ENCODE measurements around the gene FBXO47.

FBXO47 gene

DNA sequence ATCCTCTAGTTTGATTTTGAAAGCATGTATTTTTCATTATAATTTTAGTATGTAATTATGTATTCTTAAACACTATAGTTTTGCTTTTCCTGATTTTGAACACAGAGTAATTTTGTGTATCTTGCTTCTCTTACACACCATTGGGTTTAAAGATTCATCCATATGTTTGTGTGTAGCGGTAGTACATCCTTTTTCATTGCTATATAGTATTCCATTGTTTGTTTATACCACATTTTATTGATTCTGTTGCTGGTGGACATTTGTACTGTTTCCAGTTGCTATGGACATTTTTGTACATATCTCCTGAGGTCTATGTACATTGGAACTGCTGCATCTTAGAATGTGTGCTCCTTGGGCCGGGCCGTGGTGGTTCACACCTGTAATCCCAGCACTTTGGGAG is 62.3 kb downstream of the FBXO47 start:
- DNase-seq (ENCODE audit: low spot score): no peak

DNA sequence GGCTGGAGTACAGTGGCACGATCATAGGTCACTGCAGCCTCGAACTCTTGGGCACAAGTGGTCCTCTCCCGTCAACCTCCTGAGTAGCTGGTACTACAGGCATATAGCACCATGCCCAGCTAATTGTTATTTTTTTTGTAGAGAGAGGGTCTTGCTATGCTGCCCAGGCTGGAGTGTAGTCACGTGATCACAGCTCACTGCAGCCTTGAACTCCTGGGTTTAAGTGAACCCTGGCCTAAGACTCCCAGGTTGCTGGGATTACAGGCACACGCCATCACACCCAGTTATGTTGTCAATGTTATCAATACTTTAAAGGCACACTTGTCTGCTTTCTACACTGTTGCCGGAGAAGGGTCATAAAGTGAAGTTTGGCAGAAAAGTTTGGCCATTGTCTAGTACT is 63.8 kb downstream of the FBXO47 start:
- DNase-seq (ENCODE audit: low spot score): no peak

DNA sequence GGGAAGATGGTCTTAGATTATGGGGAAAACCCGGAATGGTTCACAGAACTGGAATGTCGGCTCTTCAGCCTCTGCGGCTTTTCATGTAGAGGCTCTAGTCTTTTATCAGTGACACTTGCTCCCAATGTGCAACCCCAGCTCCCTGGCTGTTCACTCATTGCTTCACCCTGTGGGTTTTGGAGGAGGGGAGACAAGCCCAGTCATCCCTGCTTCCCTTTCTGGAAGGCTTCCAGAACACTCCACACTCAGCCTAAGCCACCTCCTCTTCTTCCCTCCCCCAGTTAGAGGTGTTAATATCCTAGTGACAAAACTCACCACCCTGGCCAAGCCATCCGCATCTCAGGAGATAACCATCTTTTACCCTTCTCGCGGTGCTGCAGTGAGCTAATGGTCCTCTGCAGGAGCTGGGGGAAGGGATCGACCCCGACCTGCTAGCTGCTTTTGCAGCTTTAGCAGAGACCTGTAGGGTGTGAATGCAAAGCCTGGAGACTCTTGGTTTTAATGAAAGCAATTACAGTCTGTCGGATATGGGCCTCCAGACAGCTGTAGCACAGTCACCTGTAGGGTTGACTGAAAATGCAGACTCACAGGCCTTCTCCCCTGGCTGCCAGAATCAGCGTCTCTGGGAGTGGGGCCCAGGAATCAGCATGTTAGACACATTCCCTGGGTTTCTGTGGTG is 66.1 kb downstream of the FBXO47 start:
- peak; percentile 44 for DNase-seq (ENCODE audit: low spot score)

DNA sequence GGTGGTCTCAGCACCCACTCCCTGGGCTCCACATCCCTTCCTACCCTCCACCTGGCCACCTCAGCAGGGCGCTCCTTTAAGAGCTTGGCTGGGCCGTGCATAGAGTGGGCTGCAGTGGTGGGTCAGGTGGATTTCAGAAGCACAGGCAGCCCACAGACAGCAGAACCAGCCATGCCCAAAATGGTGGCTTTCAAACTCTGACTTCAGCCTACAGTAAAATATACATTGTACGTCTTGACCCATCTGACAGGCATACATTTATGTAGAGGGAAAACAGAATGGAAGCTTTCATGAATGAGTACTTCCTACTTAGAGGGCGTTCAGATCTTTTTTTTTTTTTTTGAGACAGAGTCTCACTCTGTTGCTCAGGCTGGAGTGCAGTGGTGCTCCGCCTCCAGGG is 67.8 kb downstream of the FBXO47 start:
- no peak for DNase-seq (ENCODE audit: low spot score)

DNA sequence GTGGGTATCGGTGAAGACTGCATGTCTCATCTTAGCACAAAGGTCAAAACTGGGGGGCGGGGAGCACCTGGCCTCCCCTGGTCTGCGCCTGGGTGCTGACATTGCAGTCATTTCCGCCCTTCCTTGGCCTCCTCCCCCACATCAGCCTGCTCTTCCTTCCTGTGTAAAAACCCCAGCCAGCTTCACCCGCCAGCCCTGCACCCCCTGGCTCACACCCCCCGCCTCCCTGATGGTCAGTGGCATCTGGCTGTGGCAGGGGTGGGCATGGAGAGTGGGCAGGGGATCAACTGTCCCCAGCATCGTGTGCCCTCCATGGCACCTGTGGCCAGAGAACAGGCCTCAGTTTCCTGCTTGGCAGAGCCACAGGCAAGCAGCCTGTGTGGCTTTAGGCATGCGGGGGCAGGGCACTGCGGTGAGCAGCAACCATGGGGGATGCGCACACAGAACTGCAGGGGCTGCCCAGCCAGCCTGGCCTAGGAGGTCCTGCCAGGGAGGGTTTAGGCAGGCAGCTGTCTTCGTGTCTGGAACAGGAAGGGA is 68.3 kb downstream of the FBXO47 start:
- DNase-seq (ENCODE audit: low spot score): peak; percentile 90

DNA sequence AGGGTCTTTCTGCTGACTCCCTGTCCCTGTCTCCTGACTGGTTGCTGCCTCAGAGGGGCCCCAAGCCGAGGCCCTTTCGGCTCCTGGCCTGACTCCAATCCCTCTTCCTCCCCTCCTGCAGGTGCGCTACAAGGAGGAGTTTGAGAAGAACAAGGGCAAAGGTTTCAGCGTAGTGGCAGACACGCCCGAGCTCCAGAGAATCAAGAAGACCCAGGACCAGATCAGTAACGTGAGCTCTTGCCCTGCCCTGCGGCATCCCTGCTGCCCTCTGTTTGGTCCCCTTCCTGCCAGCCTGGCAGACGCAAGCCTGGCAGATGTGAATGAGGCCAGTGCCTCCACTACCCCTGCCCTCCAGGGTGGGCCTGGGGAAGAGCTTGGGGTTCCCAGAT is 68.9 kb downstream of the FBXO47 start:
- peak; percentile 10 for DNase-seq (ENCODE audit: low spot score)

DNA sequence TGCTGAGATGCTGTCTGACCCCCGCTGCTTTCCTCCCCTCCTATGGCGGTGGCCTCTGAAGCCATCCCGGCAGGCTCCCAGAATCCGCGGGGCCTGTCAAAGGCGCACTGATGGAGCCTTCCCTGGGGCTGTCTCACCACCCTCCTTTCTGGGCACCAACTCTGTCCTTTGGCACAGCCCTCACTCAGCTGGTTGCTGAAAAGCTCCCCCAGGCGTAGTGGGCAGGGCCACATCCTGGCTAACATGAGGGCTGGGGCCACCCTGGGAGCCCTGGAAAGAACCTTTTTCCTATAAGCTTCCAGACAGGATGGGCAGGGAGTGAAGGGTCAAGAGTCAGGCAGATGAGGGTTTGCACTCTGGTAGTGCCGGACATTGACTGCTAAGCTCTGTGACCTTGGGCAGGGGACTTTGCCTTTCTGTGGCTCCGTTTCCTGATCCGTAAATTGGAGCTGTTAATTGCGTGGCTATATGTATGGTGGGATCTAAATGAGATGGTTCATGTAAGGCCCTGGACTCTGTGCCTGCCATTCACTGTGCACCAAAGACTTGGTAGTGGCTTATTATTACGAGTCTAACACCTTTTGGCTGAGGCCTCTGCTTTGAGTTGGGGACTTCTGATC is 69.4 kb downstream of the FBXO47 start:
- DNase-seq (ENCODE audit: low spot score): no peak

DNA sequence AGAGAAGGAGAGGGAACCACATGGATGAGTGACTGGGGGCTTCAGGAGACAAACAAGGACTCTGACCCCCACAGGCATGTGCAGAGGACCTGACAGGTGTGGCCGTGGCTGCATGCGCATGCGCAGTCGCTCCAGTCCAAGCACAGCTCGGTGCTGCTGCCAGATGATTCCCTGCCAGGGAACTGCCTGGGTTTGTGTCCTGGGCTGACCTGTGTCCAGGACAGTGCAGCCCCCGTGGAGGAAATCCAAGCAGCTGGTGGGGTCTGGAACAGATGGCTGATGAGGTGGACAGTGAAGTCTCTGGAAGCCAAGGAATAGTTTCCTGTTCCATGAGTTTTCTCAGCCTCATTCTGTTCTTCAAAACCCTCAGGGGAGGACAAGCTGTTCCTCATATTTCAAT is 70.0 kb downstream of the FBXO47 start:
- DNase-seq (ENCODE audit: low spot score): no peak

DNA sequence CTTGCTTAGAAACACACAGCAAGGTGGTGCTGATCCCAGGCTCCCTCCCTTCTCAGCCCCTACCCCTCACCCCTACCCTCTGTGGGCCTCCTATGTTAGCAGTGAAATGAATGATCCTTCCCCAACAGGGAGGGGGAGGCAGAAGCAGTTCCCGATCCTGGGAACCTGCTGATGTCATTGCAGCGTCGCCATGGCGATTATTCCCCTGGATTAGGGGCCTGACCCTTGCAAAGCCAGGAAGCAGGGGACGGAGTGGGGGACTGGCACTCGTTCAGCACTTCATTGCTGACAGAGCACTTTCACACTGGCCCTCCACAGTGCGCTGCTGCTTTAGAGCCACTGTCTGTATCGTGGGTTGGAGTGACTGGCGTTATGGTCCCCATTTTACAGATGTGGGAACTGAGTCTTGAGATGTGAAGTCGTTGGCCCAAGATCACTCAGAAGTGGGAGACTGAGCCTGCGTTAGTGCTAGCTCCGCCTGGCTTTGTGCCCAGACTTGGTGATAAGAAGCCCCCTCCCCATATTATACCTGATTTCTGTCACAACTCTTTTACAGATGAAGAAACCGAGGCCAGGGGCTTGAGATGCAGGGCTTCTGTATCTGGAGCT is 70.8 kb downstream of the FBXO47 start:
- DNase-seq (ENCODE audit: low spot score): no peak

DNA sequence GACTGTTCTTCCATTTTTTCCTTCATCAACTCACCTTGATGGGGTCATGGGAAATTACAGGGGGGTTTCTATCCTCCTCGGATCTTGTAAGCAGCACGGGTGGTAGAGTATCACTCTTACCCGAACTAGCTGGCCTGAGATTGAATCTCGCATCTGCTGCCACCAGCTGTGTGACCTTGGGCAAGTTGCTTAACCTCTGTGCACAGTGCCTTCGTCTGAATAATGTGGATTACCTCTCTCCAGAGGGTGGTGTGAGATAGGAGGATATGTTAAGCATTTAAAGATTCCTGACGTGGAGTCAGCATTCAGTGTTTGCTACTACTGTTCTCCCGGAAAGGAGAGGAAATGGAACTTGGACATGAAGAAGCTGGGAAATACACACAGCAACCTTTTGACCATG is 72.9 kb downstream of the FBXO47 start:
- DNase-seq (ENCODE audit: low spot score): no peak

DNA sequence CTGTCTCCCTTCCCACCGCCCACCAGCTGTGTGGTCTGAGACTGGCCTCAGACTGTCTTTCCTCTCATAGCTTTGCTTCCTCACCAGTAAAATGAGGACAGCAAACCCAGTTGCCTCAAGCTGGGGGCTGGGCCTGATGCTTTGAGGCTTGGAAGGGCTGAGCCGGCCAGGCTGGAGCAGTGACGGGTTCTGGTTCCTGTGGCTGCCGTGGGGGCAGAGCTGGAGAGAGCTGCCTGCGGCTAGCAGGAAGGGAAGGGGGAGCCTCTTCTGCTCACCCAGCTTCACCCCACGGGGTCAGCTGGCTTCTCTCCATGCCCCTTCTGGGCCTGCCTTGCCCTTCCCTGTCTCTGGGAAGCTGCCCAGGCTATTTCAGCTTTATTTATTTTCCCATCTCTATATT is 73.6 kb downstream of the FBXO47 start:
- peak; percentile 39 for DNase-seq (ENCODE audit: low spot score)

DNA sequence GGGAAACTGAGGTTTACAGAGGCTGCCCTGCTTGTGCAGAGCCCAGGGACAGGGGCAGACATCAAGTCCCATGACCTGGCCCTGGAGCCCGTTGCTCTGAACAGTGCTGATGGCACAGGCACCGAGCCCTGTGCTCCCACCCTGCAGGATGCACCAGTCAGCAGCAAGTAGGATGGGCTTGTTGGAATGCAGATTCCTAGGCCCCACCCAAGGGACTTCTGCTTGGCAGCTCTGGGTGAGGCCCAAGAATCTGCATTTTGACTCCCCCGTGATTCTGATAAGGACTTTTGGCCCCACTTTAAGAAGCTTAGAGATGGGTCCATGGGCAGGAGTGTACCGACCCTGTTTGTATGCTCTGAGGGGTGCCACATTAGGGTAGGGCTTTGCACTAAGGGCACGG is 74.1 kb downstream of the FBXO47 start:
- DNase-seq (ENCODE audit: low spot score): no peak

DNA sequence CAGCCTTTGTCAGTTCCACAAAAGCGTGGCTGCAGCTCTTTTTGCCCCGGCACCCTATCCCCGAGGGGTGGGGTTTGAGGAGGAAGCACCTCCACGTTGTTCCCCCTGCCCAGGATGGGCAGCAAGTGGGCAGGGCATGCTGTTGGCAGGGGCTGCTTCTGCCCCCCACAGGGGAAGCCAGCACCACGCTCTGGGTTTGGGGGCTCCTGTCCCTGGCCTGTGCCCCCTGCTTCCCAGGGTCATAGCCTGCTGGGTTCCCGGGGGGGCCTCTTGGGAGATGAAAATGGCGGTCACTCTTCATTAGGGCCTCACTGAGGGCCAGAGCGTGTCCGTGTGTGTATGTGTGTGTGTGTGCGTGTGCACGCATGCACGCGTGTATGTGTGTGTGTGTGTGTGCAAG is 74.6 kb downstream of the FBXO47 start:
- DNase-seq (ENCODE audit: low spot score): no peak

DNA sequence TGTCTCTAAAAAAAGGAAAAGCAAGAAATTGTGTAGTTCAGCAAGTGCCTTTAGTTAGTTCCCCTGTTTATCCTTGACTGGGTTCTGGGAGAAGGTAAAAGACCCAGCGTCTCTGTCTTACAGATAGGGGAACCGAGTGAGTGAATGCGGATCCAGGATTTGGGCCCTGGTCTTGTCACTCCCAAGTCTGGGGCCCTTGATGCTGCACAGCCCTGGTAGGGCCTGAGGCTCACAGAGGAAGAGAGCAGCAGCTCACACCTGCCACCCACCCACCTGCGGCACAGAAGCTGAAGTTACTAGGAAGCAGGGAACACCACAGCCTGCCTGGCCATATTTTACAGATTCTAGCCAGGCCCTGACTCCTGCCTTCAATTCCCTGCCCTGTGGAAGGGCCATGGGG is 75.1 kb downstream of the FBXO47 start:
- no peak for DNase-seq (ENCODE audit: low spot score)

DNA sequence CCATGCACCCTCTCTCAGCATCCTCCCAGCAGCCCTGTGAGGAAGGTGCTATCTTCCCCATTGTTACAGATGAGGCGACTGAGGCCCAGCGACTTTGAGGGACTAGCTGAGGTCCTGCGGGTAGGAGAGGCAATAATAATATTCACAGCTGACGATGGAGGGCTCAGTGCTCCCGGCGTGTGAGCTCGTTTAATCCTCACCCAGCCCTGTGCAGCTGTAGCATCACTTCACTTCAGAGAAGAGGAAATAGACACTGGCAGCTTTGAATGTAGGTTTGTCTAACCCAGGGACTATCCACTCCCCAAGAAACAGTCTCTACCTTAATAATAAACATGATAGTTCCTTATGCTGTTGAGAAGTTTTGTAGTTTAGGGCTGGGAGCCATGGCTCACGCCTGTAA is 75.8 kb downstream of the FBXO47 start:
- DNase-seq (ENCODE audit: low spot score): no peak

DNA sequence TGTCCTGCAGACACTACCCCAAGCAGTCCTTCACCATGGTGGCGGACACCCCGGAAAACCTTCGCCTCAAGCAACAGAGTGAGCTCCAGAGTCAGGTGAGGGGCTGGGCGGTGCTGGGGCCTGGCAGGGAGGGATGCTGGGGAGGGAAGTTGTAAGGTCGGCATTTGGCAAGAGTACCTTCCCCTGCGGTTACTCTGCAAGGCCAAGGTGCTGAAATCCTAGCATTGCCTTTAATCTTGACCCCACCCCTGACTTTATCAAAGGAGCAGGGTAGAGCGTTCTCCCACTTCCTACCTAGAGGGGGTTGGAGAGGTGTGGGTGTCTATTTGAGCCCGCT is 76.8 kb downstream of the FBXO47 start:
- no peak for DNase-seq (ENCODE audit: low spot score)

DNA sequence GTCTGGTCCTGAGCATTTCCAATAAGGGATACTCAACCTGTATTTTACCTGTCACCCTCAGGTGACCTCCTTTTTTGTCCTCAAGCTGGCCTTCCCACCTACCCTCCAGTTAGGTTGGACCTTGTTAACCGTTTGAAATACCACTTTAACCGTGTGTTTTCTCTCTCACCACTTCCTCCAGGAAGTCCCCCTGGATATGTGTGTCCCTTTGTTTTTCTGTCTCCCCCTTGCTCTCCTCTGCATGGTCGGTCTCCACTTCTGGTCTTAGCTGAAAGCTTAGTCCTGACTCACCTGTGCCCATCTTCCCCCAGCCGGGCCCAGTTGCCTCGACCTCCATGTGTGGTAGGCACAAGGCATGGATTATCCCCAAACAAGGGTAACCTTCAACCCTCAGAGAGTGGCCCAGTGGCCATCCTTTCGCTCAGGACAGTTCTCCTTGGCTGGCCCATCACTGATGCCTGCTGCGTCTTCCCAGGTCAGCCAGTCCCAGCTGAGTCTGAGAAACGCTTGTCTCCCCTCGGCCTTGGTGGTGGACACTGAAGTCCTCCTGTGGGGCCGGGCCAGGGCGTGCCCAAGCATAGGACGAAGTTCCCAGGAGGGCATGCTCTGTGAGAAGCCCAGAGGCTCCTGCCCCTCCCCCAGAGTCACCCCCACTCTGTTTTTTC is 77.3 kb downstream of the FBXO47 start:
- DNase-seq (ENCODE audit: low spot score): no peak

DNA sequence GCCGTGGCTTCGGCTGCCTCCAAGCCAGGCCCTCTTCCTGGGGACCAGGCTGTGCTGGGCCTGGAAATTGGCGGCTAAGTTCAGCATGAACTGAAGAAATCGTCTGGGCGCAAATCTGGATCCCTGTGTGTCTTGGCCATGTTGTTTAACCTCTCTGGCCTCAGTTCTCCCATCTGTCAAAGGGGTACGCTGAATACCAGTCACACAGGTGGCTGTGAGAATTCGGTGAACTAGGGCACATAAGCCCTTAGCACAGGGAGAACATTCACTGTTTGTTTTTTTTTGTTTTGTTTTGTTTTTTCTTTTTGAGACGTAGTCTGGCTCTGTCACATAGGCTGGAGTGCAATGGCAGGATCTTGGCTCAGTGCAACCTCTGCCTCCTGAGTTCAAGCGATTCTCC is 78.4 kb downstream of the FBXO47 start:
- DNase-seq (ENCODE audit: low spot score): no peak

DNA sequence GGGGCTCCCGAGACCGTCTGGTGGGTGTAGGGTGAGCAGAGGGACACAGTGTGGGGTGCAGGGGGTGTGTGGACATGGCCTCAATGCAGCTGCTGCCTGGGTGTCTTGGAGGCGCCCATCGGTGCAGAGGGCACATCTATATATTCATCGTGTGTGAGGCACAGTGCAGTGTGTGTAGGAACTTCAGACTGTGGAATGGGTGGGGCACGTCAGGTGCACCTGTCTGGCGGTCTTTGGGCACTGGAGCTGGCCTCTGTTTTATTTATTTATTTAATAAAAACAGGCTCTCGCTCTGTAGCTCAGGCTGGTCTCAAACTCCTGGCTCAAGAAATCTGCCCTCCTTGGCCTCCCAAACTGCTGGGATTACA is 80.6 kb downstream of the FBXO47 start:
- no peak for DNase-seq (ENCODE audit: low spot score)
